GM12891 (cell line): Measurements from ENCODE around the gene FCSK.

ENCODE experiments used
- POLR2A ChIP-seq: IDR thresholded peaks from 2 replicates; pipeline ENCODE4 v1.6.1; 2011; ENCODE audit warnings: low read depth, low read length, control low read depth
- POLR2AphosphoS5 ChIP-seq: IDR thresholded peaks from 2 replicates; pipeline ENCODE4 v1.6.1; 2011; ENCODE audit warnings: low read depth, low read length, control low read depth
- TAF1 ChIP-seq: IDR thresholded peaks from 2 replicates; pipeline ENCODE4 v1.6.1; 2011; ENCODE audit warnings: low read depth, low read length, control low read depth

DNA sequence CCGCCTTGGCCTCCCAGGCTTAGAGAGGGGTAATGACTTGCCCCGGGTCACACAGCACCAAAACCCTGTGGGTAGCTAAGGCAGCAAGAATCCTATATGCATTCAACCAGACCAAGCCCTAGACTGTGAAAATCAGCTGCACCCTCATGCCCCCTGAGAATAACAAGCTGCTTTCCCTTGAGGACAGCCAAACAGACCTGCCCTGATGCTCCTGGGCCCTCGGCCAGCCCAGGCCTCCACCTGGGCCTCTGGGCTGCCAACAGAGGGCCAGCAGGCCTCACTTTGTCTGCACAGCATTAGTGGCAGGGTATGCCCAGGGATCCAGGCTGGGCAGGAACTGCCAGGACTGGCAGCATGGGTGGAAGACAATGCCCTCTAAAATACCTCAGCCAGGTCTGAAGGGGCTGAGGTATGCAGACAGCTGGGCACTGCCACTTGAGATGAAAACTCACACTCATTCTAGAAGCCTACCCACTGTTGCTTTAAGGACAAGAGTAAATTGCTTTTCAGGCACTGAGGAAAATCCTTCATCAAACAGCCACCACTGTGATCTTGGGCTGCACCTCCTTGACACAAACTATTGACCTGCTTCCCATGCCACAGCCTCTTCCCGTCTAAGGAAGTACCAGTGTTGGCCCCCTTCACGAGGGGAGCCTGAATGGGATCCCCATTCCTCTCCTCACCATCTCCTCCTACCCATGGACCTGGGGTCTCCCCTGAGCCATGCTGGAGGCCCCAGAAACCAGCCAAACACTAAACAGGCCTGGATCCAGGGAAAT lies 24.3 kb upstream of the FCSK start:
- TF ChIP-seq POLR2AphosphoS5 = 0 out of 2 replicates have a peak, but pooled peaks have one; percentile 24
- 0 out of 2 replicates have a peak, but pooled peaks have one; percentile 14 for TF ChIP-seq POLR2A
- no peak; the same call in 1 of the 2 replicates for TF ChIP-seq TAF1
